Peyer's patch (tissue), 4 donors: ENCODE measurements around the gene MARF1.

ENCODE experiments used
- CTCF ChIP-seq, 6 experiments: fragments of 450-650 bp in 4 of 6; fragments of 200-600 bp in 2 of 6; sonication (generic) in 1 of 6; IDR thresholded peaks; one replicate each; pipeline ENCODE4 v1.5.1; 2017 to 2019; ENCODE audit warnings: antibody characterized with exemption in 6 of 6, mild to moderate bottlenecking in 3 of 6, moderate library complexity in 1 of 6
- POLR2A ChIP-seq, 2 donors: fragments of 450-650 bp; IDR thresholded peaks; one replicate each; pipeline ENCODE4 v1.5.1; 2017; ENCODE audit warnings: antibody characterized with exemption in 2 of 2, mild to moderate bottlenecking in 2 of 2, moderate library complexity in 2 of 2

- TF ChIP-seq CTCF (IDR thresholded peaks at IDR 0.05) (no peak), POLR2A (IDR thresholded peaks at IDR 0.05) (no peak)
Measured at GRCh38 chr16:15572329-15573001, 70.5 kb downstream of the MARF1 start.
